Right hindlimb (tissue), 1 donor: ENCODE measurements around the gene STK11.
A peak's percentile ranks its signal among the peaks of the same experiment; 100 is the strongest.

Experiments
- DNase-seq: peaks from one replicate; pipeline ENCODE4 v3.0.0-alpha.2; 2018

The STK11 gene

GRCh38 chr19:1251330-1252220, 46.0 kb downstream of the STK11 start:
- DNase-seq = peak; percentile 77

GRCh38 chr19:1252221-1252820, 46.7 kb downstream of the STK11 start:
- DNase-seq = no peak

GRCh38 chr19:1252821-1253513, 47.4 kb downstream of the STK11 start:
- DNase-seq = peak; percentile 87

- DNase-seq = no peak
Measured at GRCh38 chr19:1253514-1254080, 48.0 kb downstream of the STK11 start.

GRCh38 chr19:1254081-1254527, 48.5 kb downstream of the STK11 start:
- no peak for DNase-seq

- DNase-seq = no peak
Measured at GRCh38 chr19:1254530-1255185, 49.1 kb downstream of the STK11 start.

- peak; percentile 43 for DNase-seq
Measured at GRCh38 chr19:1255186-1256161, 49.9 kb downstream of the STK11 start.

- no peak for DNase-seq
Measured at GRCh38 chr19:1256646-1257474, 51.3 kb downstream of the STK11 start.

GRCh38 chr19:1257475-1258162, 52.0 kb downstream of the STK11 start:
- no peak for DNase-seq

- no peak for DNase-seq
Measured at GRCh38 chr19:1258163-1258492, 52.5 kb downstream of the STK11 start.

GRCh38 chr19:1258707-1259205, 53.2 kb downstream of the STK11 start:
- DNase-seq = no peak

GRCh38 chr19:1259206-1259875, 53.8 kb downstream of the STK11 start:
- DNase-seq = peak; percentile 75

- no peak for DNase-seq
Measured at GRCh38 chr19:1259876-1260748, 54.5 kb downstream of the STK11 start.

GRCh38 chr19:1260749-1261537, 55.4 kb downstream of the STK11 start:
- DNase-seq = peak; percentile 98

GRCh38 chr19:1261538-1261797, 55.9 kb downstream of the STK11 start:
- no peak for DNase-seq

GRCh38 chr19:1261798-1262622, 56.4 kb downstream of the STK11 start:
- DNase-seq = peak; percentile 78
